SK-N-DZ (cell line): ENCODE data around the gene SHB.

Source experiments
- DNase-seq: peaks from one replicate; pipeline ENCODE4 v3.0.0-alpha.2; 2015; ENCODE audit warnings: low spot score

Gene SHB

GRCh38 chr9:37953206-37953774, 115.7 kb downstream of the SHB start:
- DNase-seq = no peak

GRCh38 chr9:37952731-37953130, 116.3 kb downstream of the SHB start:
- DNase-seq = no peak

GRCh38 chr9:37951671-37952449, 117.2 kb downstream of the SHB start:
- no peak for DNase-seq

GRCh38 chr9:37950561-37950960, 118.5 kb downstream of the SHB start:
- DNase-seq = no peak

- DNase-seq = no peak
Observed at GRCh38 chr9:37949576-37949975, 119.5 kb downstream of the SHB start.

GRCh38 chr9:37948417-37948980, 120.5 kb downstream of the SHB start:
- no peak for DNase-seq

GRCh38 chr9:37947977-37948376, 121.0 kb downstream of the SHB start:
- DNase-seq = no peak

GRCh38 chr9:37947471-37947870, 121.6 kb downstream of the SHB start:
- DNase-seq = no peak

GRCh38 chr9:37946971-37947370, 122.1 kb downstream of the SHB start:
- no peak for DNase-seq

- DNase-seq = no peak
Observed at GRCh38 chr9:37946041-37946440, 123.0 kb downstream of the SHB start.

- DNase-seq = no peak
Observed at GRCh38 chr9:37944671-37945481, 124.2 kb downstream of the SHB start.

- DNase-seq = no peak
Observed at GRCh38 chr9:37944266-37944650, 124.8 kb downstream of the SHB start.

GRCh38 chr9:37943345-37944265, 125.4 kb downstream of the SHB start:
- DNase-seq = no peak

- DNase-seq = no peak
Observed at GRCh38 chr9:37942621-37943344, 126.2 kb downstream of the SHB start.

- no peak for DNase-seq
Observed at GRCh38 chr9:37941253-37941652, 127.8 kb downstream of the SHB start.

- no peak for DNase-seq
Observed at GRCh38 chr9:37939575-37940095, 129.4 kb downstream of the SHB start.

- DNase-seq = peak; percentile 46
Observed at GRCh38 chr9:37938121-37938891, 130.7 kb downstream of the SHB start.

- no peak for DNase-seq
Observed at GRCh38 chr9:37937366-37937765, 131.7 kb downstream of the SHB start.

- DNase-seq = peak; percentile 76
Observed at GRCh38 chr9:37936965-37937364, 132.1 kb downstream of the SHB start.
